Stimulated activated CD4-positive, alpha-beta T cell treated with anti-CD3 and anti-CD28 coated beads, Interleukin-2, amount 100 ng/mL, for 4 hours (primary cell): Measurements from ENCODE around the gene MPDU1.

Experiments used
- DNase-seq: peaks from one replicate; pipeline ENCODE4 v3.0.0-alpha.2; 2020; ENCODE audit warnings: low read depth

MPDU1 gene

DNA sequence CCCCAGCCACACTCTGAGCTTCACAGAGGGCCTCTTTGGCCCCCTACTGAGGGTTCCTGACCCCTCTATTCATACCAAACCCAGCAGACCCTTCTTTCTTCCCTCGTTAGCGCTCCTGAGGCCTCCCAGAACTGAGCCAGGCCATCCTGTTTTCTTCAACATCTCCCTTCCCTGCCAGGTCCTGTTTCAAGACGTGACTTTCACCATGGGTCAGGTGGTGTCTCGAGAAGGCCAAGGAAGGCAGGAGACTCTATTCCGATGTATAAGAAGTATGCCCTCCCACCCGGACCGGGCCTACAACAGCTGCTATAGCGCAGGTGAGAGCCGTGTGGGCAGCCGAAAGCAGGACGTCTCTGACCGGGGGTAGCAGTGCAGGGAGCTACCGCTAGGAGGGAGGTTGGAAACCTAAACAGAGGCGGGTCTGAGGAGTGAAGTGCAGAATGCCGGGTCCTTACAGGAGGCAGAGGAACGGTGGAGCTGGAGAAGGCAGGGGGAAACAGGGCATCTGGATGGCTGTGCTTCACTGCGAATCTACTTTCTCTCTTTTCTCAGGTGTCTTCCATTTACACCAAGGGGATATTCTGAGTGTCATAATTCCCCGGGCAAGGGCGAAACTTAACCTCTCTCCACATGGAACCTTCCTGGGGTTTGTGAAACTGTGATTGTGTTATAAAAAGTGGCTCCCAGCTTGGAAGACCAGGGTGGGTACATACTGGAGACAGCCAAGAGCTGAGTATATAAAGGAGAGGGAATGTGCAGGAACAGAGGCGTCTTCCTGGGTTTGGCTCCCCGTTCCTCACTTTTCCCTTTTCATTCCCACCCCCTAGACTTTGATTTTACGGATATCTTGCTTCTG, 23.3 kb upstream of the MPDU1 start:
- no peak for DNase-seq

DNA sequence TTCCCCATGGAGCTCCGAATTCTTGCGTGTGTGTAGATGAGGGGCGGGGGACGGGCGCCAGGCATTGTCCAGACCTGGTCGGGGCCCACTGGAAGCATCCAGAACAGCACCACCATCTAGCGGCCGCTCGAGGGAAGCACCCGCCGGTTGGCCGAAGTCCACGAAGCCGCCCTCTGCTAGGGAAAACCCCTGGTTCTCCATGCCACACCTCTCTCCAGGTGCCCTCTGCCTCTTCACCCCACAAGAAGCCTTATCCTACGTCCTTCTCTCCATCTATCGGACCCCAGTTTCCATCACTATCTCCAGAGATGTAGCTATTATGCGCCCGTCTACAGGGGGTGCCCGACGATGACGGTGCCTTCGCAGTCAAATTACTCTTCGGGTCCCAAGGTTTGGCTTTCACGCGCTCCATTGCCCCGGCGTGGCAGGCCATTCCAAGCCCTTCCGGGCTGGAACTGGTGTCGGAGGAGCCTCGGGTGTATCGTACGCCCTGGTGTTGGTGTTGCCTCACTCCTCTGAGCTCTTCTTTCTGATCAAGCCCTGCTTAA, 22.6 kb upstream of the MPDU1 start:
- DNase-seq, result peak; percentile 78

DNA sequence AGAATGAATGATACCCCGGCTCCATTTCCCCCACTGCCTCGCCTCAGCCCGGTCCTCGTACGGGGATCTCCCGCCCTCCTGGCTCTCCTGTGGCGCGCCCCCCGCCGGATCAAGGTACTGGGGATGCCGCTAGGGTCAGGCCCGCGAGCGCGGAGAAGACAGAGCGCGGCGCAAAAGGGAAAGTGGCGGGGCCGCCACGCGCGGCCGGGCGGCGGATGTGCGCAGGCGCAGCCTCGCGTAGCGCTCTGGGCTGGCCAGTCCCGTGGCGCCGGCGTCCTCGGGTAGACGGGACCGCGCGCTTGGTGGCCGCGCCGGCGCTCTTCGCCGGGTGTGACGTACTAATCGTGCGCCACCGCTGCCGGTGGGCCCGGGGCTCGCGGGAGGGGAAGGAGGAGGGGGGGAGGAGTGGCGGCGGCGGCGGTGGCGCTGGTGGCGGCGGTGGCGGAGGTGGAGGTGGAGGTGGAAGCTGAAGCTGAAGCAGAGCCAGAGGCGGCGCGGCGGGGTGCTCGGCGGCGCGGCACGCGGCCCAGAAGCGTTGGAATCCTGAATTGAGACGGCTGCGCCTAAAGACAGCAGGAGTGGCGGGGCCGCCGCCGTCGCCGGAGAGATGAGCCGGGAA, 22.0 kb upstream of the MPDU1 start, which contains the start of gene SENP3:
TSS of gene SENP3 (plus strand) at position 331 of the 619 bp plus-strand sequence. CDS start 1,158 bp downstream, outside the sequence.
- peak; percentile 89 for DNase-seq

DNA sequence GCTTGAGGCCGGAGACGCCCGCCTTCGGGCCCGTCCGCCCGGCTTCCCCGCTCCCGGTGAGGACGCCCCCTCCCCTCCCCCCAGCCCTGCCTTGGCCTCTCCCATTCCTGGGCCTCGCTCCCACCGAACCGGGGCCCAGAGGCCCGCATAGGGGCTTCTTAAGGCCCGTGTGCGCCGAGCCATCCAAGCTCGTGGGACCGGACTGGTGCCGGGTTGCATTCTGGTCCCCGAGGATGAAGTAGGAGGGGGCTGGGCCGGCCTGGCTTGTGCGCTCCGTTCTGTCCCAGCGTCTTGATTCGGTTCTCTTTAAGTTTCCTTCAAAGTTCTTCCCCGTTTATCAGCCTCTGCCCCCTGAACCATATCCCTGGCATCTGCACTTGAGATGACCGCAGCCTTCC, 21.4 kb upstream of the MPDU1 start:
- no peak for DNase-seq

DNA sequence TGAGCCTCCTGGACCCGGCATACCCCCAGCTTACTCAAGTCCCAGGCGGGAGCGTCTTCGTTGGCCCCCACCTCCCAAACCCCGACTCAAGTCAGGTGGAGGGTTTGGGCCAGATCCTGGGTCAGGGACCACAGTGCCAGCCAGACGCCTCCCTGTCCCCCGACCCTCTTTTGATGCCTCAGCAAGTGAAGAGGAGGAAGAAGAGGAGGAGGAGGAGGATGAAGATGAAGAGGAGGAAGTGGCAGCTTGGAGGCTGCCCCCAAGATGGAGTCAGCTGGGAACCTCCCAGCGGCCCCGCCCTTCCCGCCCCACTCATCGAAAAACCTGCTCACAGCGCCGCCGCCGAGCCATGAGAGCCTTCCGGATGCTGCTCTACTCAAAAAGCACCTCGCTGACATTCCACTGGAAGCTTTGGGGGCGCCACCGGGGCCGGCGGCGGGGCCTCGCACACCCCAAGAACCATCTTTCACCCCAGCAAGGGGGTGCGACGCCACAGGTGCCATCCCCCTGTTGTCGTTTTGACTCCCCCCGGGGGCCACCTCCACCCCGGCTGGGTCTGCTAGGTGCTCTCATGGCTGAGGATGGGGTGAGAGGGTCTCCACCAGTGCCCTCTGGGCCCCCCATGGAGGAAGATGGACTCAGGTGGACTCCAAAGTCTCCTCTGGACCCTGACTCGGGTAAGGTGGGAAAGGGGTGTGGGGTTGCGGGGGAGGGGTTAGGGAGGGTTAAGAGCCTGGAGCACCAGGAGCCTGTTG, 20.4 kb upstream of the MPDU1 start:
- no peak for DNase-seq

DNA sequence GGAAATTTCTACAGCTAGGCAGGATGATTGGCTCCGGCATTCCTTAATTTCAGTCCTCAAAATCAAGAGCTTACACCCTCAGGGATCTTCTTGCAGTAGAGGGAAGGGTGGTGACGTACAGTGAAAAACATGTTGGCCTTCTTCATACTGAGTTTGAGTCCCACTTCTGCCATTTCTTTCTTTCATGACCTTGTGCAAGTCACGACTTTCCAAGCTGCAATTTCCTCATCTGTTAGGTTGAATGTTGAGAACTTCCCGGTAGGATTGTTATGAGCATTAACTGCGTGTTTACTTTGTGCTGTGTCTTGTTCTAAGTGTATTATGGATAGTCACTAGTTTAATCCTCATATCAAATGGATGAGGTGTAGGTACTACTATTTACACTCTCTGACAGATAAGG, 14.1 kb upstream of the MPDU1 start:
- DNase-seq, result no peak

DNA sequence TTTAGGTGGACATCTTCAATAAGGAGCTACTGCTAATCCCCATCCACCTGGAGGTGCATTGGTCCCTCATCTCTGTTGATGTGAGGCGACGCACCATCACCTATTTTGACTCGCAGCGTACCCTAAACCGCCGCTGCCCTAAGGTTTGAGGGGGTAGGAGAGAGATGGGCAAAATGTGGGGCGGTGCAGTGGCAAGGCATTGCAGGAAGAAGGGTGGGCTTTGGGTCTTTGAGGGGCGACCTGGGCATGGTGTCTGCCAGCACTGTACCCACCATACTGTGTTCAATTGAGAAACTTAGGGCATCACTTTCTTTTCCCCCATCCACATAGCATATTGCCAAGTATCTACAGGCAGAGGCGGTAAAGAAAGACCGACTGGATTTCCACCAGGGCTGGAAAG, 13.3 kb upstream of the MPDU1 start:
- DNase-seq, result no peak

DNA sequence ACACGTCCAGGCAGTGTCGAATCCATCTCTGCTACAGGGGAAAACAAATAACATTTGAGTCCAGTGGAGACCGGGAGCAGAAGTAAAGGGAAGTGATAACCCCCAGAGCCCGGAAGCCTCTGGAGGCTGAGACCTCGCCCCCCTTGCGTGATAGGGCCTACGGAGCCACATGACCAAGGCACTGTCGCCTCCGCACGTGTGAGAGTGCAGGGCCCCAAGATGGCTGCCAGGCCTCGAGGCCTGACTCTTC, 11.4 kb upstream of the MPDU1 start:
- no peak for DNase-seq

DNA sequence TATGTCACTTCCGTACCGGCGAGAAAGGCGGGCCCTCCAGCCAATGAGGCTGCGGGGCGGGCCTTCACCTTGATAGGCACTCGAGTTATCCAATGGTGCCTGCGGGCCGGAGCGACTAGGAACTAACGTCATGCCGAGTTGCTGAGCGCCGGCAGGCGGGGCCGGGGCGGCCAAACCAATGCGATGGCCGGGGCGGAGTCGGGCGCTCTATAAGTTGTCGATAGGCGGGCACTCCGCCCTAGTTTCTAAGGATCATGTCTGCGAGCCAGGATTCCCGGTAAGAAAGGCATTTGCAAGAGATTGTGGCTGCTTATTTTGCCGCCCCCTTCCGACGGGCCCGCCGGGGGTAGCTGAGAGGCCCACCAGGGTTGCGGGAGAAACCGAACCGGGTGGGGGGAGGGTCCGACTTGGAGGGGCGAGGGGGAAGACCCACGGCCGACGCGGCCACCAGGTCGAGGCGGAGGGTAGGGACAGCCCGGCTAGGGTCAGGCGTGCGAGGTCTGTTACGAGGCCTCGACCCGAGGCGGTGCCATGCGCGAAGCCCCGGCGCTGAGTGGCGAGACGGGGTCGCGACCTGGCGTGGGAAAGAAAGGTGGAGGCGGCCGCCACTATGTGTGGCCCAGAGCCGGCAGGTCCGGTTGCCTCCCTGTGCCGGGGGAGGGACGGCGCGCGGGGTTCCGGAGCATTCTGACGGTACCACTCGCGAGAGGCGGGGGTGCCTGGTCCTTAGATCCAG, 10.9 kb upstream of the MPDU1 start:
- peak; percentile 99 for DNase-seq

DNA sequence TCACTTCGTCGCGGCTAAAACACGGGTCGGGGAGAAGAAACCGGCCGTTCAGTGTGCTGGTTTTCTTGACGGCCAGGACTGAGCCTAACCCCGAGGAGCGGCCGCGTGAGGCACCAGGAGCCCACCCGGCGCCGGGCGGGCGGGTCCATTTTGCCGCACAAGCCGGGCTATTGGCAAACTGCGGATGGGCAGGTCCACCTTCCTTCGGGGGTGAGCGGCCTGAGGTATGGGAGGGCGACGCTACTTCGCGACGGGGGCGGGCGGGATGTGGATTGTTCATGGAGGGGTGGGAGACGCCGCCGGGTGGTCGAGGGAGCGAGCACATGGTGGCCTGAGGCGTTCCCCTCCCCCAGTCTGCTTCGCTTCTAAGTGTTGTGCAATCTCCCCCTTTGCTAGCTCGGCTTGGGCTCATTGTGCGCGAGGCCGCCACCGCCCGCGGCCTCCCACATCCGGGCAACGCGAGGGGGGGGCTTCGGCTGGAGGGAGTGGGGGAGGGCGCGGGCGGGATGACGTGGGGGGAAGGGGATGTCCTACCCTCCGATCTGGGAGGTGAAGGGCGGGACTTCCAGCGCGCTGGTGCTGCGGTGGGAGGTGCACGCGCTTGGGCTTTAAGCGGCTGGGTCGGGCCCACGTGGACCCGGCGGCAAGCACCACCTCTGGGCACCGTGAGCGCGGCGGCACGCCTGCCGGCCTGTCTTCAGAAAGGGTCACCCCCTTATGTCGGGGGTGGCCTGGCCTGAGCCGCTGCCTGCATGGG, 10.2 kb upstream of the MPDU1 start:
- peak; percentile 90 for DNase-seq

DNA sequence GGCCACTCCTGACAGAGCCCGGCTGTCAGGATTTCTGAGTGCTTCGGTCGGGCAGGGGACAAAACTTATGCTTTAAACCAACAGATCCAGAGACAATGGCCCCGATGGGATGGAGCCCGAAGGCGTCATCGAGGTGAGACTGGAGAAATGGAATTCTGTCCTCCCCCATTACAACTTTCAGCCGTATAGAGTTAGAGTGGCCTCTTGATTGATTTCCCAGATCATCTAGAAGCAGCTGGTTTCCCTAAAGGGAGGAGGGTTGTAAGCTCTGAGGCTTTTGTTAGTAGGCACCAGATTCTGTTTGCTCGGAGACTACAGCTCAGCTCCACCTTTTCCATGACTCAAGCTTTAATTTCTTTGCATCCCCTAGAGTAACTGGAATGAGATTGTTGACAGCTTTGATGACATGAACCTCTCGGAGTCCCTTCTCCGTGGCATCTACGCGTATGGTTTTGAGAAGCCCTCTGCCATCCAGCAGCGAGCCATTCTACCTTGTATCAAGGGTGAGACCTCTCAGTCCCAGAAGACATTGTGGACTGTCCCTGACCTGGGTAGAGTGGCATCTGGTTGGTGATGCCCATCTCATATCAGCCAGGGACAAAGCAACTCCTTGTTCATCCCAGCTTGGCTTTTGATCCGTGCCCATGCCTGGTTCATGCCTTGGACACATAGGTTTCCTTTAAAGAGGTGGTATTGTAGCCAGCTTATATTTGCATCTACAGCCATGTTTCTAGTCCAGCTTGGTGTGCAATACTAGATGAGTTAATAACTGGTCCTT, 9.3 kb upstream of the MPDU1 start:
- no peak for DNase-seq

DNA sequence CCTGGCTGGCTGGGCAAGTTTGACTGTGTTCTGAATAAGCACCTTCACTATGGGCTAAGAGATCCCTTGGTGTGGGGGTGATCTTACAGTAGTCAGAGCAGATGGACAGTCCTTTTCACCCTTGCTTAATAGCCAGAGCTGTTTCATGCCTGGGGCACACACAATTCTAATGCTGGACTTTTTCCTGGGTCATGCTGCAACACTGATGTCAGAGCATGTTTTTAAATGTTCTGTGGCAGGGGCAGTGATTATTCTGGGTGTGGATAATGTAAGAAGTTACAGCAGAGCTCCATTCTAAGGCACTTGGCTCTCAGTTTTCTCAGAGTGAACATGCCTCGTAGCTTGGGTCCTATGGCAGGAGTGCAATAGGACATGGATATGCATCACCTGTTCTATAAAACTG, 8.2 kb upstream of the MPDU1 start:
- no peak for DNase-seq

DNA sequence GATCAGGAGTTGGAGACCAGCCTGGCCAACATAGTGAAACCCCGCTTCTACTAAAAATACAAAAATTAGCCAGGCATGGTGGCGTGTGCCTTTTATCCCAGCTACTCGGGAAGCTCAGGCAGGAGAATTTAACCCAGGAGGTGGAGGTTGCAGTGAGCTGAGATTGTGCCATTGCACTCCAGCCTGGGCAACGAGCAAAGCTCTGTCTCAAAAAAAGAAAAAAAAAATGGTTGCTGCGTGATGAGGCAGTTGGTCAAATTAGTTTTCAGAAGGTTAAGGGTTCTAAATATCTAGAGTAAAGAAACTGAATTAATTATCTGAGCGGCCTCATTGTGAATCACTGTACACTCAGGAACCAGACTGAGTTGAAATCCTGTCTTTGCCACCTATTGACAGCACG, 7.7 kb upstream of the MPDU1 start:
- no peak for DNase-seq

DNA sequence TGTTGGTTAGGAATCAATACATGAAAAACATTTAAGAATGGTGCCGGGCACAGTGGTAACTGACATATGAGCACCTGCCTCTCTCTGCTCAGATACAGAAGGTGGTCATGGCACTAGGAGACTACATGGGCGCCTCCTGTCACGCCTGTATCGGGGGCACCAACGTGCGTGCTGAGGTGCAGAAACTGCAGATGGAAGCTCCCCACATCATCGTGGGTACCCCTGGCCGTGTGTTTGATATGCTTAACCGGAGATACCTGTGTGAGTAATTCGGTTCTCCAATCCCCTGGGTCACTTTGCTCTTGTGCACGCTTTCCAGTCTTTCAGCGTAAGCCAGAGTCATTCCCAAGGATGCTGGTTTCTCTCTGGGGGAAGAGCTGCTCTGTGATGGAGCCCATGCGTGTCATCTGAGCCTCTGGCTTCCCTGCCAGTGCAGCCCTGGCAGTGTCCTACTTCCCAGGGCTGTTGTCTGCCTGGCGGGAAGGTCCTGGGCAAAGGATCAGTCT, 7.2 kb upstream of the MPDU1 start:
- DNase-seq, result no peak

DNA sequence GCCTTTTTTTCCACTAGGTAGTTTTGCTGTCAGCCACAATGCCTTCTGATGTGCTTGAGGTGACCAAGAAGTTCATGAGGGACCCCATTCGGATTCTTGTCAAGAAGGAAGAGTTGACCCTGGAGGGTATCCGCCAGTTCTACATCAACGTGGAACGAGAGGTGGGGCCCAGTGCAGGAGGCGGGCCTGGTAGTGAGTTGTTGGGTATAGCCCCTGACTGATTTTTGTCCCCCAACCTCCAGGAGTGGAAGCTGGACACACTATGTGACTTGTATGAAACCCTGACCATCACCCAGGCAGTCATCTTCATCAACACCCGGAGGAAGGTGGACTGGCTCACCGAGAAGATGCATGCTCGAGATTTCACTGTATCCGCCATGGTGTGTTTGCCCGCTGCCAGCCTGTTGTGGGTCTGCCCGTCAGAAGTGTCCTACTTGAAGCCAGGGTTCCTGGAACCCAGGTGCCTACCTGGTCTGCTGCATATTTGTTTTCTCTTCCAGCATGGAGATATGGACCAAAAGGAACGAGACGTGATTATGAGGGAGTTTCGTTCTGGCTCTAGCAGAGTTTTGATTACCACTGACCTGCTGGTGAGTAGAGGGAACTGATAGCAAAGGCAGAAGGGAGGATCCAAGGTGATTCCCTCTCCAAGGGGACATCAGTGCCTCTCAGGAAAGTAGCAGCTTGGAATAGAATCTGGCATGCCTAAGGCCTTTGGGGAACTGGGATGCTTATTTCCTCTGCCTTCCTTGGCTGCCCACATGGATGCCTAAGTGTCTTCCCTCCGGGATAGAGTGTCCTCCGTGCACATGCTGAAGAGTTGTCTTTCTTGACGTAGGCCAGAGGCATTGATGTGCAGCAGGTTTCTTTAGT, 6.1 kb upstream of the MPDU1 start:
- no peak for DNase-seq

DNA sequence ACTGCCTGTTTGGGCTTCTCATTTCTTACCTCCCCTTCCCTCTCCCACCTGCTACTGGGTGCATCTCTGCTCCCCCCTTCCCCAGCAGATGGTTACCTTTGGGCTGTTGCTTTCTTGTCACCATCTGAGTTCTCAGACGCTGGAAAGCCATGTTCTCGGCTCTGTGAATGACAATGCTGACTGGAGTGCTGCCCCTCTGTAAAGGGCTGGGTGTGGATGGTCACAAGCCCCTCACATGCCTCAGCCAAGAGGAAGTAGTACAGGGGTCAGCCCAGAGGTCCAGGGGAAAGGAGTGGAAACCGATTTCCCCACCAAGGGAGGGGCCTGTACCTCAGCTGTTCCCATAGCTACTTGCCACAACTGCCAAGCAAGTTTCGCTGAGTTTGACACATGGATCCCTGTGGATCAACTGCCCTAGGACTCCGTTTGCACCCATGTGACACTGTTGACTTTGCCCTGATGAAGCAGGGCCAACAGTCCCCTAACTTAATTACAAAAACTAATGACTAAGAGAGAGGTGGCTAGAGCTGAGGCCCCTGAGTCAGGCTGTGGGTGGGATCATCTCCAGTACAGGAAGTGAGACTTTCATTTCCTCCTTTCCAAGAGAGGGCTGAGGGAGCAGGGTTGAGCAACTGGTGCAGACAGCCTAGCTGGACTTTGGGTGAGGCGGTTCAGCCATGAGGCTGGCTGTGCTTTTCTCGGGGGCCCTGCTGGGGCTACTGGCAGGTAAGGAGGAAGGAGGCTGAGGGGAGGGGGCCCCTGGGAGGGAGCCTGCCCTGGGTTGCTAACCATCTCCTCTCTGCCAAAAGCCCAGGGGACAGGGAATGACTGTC, 4.4 kb upstream of the MPDU1 start, which contains the start of gene CD68:
TSS of gene CD68 (plus strand) at position 638 of the 833 bp plus-strand sequence. CDS start at position 678, 40 bp downstream.
- DNase-seq, result peak; percentile 68

DNA sequence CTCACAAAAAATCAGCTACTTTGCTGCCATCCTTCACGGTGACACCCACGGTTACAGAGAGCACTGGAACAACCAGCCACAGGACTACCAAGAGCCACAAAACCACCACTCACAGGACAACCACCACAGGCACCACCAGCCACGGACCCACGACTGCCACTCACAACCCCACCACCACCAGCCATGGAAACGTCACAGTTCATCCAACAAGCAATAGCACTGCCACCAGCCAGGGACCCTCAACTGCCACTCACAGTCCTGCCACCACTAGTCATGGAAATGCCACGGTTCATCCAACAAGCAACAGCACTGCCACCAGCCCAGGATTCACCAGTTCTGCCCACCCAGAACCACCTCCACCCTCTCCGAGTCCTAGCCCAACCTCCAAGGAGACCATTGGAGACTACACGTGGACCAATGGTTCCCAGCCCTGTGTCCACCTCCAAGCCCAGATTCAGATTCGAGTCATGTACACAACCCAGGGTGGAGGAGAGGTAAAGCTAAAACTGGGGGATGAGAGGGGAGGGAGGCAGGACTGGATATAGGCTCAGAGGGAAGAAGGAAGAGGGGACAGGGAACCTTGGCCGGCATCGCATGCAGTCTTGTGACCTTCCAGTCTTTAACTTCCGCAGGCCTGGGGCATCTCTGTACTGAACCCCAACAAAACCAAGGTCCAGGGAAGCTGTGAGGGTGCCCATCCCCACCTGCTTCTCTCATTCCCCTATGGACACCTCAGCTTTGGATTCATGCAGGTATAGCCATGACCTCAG, 3.6 kb upstream of the MPDU1 start:
- no peak for DNase-seq
